NCI-H345 (cell line): Measurements from ENCODE around the gene STK39.
"Not testable (repeated sequence)": the region's sequence is repeated elsewhere in the genome, so short reads cannot be mapped to it uniquely, and the experiment has no call there.

Source experiments
- DNase-seq: peaks from one replicate; lab custom pipeline; 2025; lab: John Stamatoyannopoulos, UW

STK39 gene

GRCh38 chr2:168085801-168086361 lies 161.5 kb downstream of the STK39 start:
- no peak for DNase-seq

- DNase-seq = no peak
Measured at GRCh38 chr2:168084288-168084687, 163.1 kb downstream of the STK39 start.

- not testable (repeated sequence) for DNase-seq
Measured at GRCh38 chr2:168081452-168081851, 165.9 kb downstream of the STK39 start.

GRCh38 chr2:168079236-168079635 lies 168.2 kb downstream of the STK39 start:
- DNase-seq = no peak

- DNase-seq = no peak
Measured at GRCh38 chr2:168076731-168077130, 170.7 kb downstream of the STK39 start.

- DNase-seq = no peak
Measured at GRCh38 chr2:168075446-168075845, 171.9 kb downstream of the STK39 start.

- DNase-seq = no peak
Measured at GRCh38 chr2:168072626-168073303, 174.6 kb downstream of the STK39 start.

GRCh38 chr2:168064011-168064998 lies 183.1 kb downstream of the STK39 start:
- no peak for DNase-seq

GRCh38 chr2:168062936-168063335 lies 184.5 kb downstream of the STK39 start:
- DNase-seq = no peak

- DNase-seq = no peak
Measured at GRCh38 chr2:168062054-168062453, 185.3 kb downstream of the STK39 start.

- DNase-seq = no peak
Measured at GRCh38 chr2:168060986-168061750, 186.2 kb downstream of the STK39 start.

- no peak for DNase-seq
Measured at GRCh38 chr2:168059758-168060157, 187.6 kb downstream of the STK39 start.

- DNase-seq = no peak
Measured at GRCh38 chr2:168058675-168059074, 188.7 kb downstream of the STK39 start.

GRCh38 chr2:168056242-168056787 lies 191.1 kb downstream of the STK39 start:
- no peak for DNase-seq

- no peak for DNase-seq
Measured at GRCh38 chr2:168054657-168055056, 192.7 kb downstream of the STK39 start.

GRCh38 chr2:168053676-168054075 lies 193.7 kb downstream of the STK39 start:
- DNase-seq = no peak

- no peak for DNase-seq
Measured at GRCh38 chr2:168052773-168053172, 194.6 kb downstream of the STK39 start.

GRCh38 chr2:168050377-168050776 lies 197.0 kb downstream of the STK39 start:
- DNase-seq = no peak

- DNase-seq = no peak
Measured at GRCh38 chr2:168049609-168050008, 197.8 kb downstream of the STK39 start.

- DNase-seq = no peak
Measured at GRCh38 chr2:168047091-168047690, 200.2 kb downstream of the STK39 start.

GRCh38 chr2:168044579-168044978 lies 202.8 kb downstream of the STK39 start:
- DNase-seq = no peak
